Measurements from ENCODE around the gene HBE1. TPM values are rescaled to one million over a fixed set of nuclear protein-coding genes. Genes with fewer than 3 reads are reported as not detected.
"Not testable (repeated sequence)": the region's sequence is repeated elsewhere in the genome, so short reads cannot be mapped to it uniquely, and the experiment has no call there.

HBE1 gene
- total RNA-seq (1 to 10 TPM in 1 of 7 donors, under 1 TPM in 1, not detected in 5; 0.64 to 1.8 TPM), polyA plus RNA-seq (under 1 TPM; 0.21 to 0.37 (median 0.32) TPM)
- long read RNA-seq, donor 1, transcript HBE1-203 (3 exons, 616 nt), result major isoform, 494 of 544 reads
- long read RNA-seq, donor 1, partial matches to known transcripts, result 50 of 544 reads
- long read RNA-seq, donor 1, other reads (novel, unspliced or antisense), result 0 of 544 reads
- long read RNA-seq, donor 2, transcript HBE1-203 (3 exons, 616 nt), result major isoform, 221 of 250 reads
- long read RNA-seq, donor 2, partial matches to known transcripts, result 29 of 250 reads
- long read RNA-seq, donor 2, other reads (novel, unspliced or antisense), result 0 of 250 reads

- intact Hi-C loops (cut with DNase I; ENCODE audit: low total_unique reads), result no loop called here
These were observed at the start of gene HBE1 for GRCh38 chr11:5269715-5270147. Gene HBE1, minus strand, starts transcription at chr11:5269945. Its CDS starts 55 bp downstream, at chr11:5269890.

DNA sequence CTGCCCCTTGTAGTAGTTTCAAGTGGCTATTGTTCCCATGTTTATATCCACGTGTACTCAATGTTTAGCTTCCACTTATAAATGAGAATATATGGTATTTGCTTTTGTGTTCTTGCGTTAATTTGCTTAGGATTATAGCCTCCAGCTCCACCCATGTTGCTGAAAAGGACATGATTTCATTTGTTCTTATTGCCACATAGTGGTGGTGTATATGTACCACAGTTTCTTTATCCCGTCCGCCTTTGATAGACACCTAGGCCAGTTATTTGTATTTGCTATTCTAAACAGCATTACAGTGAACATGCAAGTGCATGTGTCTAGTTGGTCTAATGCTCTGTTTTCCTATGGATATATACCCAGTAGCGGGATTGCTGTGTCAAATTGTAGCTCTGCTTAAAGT lies 47.5 kb upstream of the HBE1 start:
- DNase-seq, result no peak
- 67 to 83% (median 73%) methylated on average over 5 of the region's 5 CpGs for WGBS, 5 donors
- Histone ChIP-seq H3K36me3 (no peaks in the 10 kb centered on the region), H3K4me3 (no peak overlapping the region), H3K9me3 (peaks cover 0 to 8% (median 0%) of the 10 kb centered on the region in 8 donors), H3K27me3 (replicated peaks in 1 of 7) (no peaks in the 10 kb centered on the region), H3K4me1 (no peaks in the 10 kb centered on the region), H3K27ac (no peak overlapping the region)
- intact Hi-C loops (cut with DNase I; ENCODE audit: low total_unique reads), result no loop called here
- no peak for TF ChIP-seq POLR2AphosphoS5 (IDR thresholded peaks at IDR 0.05)
- TF ChIP-seq, protein P1, sequence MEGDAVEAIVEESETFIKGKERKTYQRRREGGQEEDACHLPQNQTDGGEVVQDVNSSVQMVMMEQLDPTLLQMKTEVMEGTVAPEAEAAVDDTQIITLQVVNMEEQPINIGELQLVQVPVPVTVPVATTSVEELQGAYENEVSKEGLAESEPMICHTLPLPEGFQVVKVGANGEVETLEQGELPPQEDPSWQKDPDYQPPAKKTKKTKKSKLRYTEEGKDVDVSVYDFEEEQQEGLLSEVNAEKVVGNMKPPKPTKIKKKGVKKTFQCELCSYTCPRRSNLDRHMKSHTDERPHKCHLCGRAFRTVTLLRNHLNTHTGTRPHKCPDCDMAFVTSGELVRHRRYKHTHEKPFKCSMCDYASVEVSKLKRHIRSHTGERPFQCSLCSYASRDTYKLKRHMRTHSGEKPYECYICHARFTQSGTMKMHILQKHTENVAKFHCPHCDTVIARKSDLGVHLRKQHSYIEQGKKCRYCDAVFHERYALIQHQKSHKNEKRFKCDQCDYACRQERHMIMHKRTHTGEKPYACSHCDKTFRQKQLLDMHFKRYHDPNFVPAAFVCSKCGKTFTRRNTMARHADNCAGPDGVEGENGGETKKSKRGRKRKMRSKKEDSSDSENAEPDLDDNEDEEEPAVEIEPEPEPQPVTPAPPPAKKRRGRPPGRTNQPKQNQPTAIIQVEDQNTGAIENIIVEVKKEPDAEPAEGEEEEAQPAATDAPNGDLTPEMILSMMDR (IDR thresholded peaks at IDR 0.05 in 8 of 11, conservative IDR thresholded peaks at IDR 0.05 in 3 of 11), result no peak
- no peak for TF ChIP-seq POLR2A (IDR thresholded peaks at IDR 0.05)

More at GRCh38 chr11:5269715-5270147, at the start of gene HBE1:
- Histone ChIP-seq H3K27me3 (replicated peaks in 1 of 7) (no peaks in the 10 kb centered on the region), H3K36me3 (no peaks in the 10 kb centered on the region), H3K4me3 (no peak within 1 kb of the TSS), H3K4me1 (no peaks in the 10 kb centered on the region), H3K27ac (no peak within 1 kb of the TSS), H3K9me3 (no peaks in the 10 kb centered on the region)
- no peak for TF ChIP-seq POLR2AphosphoS5 (IDR thresholded peaks at IDR 0.05)
- TF ChIP-seq, protein P1 (IDR thresholded peaks at IDR 0.05 in 8 of 11, conservative IDR thresholded peaks at IDR 0.05 in 3 of 11), result no peak
- TF ChIP-seq POLR2A (IDR thresholded peaks at IDR 0.05), result no peak
- 39 to 80% (median 70%) methylated on average over 4 of the region's 4 CpGs for WGBS, 5 donors
- DNase-seq, result no peak

DNA sequence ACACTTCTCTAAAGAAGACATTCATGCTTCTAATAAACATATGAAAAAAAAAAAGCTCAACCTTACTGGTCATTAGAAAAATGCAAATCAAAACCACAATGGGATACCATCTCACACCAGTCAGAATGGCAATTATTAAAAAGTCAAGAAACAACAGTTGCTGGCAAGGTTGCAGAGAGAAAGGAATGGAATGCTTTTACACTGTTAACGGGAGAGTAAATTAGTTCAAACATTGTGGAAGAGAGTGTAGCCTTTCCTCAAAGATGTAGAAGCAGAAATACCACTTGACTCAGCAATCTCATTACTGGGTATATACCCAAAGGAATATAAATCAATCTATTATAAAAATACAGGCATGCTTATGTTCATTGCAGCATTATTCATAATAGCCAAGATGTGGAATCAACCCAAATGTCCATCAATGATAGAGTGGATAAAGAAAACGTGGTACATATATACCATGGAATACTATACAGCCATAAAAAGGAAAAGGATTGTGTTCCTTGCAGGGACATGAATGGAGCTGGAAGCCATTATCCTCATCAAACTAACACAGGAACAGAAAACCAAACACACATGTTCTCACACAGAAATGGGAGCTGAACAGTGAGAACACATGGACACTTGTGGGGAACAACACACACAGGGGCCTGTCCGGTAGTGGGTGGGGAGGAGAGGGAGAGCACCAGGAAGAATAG lies 43.7 kb upstream of the HBE1 start:
- DNase-seq; H3K4me1 ChIP-seq; H3K9me3 ChIP-seq; H3K36me3 ChIP-seq; H3K27ac ChIP-seq; H3K27me3 ChIP-seq (replicated peaks in 1 of 7); intact Hi-C loops (cut with DNase I; ENCODE audit: low total_unique reads); H3K4me3 ChIP-seq: not testable (repeated sequence)
- WGBS, 5 donors, result 76 to 88% (median 78%) methylated on average over 3 of the region's 3 CpGs

DNA sequence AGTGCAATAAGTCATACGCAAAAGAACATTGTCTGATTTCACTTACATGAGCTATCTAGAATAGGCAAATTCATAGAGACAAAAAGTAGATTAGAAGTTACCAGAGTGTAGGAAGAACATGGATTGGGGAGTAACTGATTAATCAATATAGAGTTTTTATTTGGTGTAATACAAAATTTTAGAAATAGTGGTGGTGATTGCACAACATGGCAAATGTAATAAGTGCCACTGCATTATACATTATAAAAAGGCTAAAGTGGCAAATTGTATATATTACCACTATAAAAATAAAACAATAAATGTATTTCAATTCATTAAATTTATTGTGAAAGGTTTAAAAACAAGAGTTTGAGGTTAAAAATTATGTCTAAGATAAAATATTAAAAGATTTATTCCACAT lies 40.7 kb upstream of the HBE1 start:
- Histone ChIP-seq H3K4me3 (no peak overlapping the region), H3K27me3 (replicated peaks in 1 of 7) (no peaks in the 10 kb centered on the region), H3K27ac (no peak overlapping the region), H3K9me3 (peaks cover 0 to 7% (median 0%) of the 10 kb centered on the region in 8 donors), H3K36me3 (no peaks in the 10 kb centered on the region), H3K4me1 (no peaks in the 10 kb centered on the region)
- TF ChIP-seq POLR2A (IDR thresholded peaks at IDR 0.05) (no peak), POLR2AphosphoS5 (IDR thresholded peaks at IDR 0.05) (no peak)
- TF ChIP-seq, protein P1 (IDR thresholded peaks at IDR 0.05 in 8 of 11, conservative IDR thresholded peaks at IDR 0.05 in 3 of 11), result no peak
- DNase-seq, result no peak
- WGBS, 5 donors, result 89 to 95% (median 92%) methylated on average over 1 of the region's 1 CpG
- intact Hi-C loops (cut with DNase I; ENCODE audit: low total_unique reads), result no loop called here

All from spleen (tissue), 13 donors.